Activated T-cell treated with anti-CD3 and anti-CD28 coated beads for 4 hours (primary cell): Measurements from ENCODE around the gene CEP170.

Experiments
- DNase-seq: peaks from one replicate; pipeline ENCODE4 v3.0.0-alpha.2; 2020

CEP170 gene

DNA sequence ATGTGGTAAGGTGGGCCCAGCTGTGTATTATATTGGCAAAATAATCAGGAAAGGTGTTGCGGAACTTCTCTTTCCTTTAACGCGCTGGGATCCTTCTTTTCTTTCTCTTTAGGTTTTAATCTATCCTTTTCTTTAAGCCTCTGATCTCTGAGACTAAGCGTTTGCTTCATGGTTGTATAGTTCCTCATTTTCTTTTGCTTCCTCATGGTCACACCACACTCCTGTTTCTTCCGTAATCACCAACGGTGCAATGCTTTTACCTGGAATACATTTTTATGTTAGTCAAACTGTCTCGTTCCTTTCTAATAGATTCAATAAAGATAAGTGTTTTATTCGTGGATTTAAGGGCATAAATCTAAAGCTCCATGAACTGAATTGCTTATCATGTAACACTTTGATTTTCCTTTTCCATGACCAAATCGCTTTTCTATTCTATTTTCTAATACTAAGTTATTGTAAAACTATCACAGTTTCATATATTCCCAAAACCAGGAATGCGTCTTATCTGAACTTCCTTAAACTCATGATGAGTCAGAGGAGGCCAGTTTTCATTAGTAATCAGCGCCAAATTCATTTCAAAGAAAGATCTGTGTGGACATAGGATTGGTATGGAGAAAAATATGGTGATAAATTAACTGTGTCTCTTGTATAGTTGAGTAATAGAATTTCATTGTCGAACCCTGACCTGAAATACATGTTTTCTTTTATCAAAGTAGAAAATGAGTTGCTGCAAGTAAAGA, 13.0 kb upstream of the CEP170 start:
- DNase-seq = no peak

DNA sequence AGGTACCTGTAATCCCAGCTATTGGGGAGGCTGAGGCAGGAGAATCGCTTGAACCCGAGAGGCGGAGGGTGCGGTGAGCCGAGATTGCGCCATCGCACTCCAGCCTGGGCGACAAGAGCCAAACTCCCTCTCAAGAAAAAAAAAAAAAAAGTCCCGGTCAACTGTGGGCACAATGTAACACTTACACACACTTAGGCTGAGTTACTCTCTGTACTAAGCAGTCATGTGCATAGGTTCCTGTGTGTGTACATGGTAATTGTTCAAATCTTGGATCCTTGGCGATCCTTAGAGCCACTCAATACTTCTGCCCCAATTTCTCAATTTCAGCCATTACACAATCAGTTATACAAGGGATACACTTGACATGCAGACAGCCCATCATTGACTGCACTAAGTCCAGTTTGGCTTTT, 12.4 kb upstream of the CEP170 start:
- DNase-seq = no peak

DNA sequence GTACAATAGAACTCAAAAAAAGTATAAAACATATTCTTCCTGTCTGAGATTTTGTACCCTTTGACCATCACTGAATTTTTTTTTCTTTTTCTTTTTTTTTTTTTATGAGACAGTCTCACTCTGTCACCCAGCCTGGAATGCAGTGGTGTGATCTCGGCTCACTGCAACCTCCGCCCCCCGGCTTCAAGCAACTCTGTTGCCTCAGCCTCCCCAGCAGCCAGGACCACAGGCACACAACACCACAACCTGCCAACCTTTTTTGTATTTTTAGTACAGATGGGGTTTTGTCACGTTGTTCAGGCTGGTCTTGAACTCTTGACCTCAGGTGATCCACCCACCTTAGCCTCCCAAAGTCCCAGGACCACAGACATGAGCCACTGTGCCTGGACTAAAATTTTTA, 11.2 kb upstream of the CEP170 start:
- no peak for DNase-seq

DNA sequence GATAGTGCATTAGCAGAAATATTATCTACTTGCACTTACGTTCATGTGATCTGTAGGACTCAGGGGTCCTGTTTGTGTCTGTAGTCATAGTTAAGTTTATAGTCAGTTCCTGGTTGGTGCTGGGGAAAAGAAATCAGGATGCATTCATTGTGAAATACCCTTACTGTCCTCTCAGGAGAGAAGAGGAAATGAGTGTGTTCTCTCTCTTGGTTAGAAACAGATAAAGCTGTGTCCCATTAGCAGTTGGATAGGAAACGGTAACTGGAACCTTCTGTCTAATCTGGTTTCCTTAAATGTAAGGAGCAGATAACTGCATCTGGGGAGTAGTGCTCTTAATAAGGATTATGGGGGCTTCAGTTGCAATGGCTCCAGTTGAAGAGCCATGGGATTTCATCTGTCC, 9.6 kb upstream of the CEP170 start:
- DNase-seq = no peak

DNA sequence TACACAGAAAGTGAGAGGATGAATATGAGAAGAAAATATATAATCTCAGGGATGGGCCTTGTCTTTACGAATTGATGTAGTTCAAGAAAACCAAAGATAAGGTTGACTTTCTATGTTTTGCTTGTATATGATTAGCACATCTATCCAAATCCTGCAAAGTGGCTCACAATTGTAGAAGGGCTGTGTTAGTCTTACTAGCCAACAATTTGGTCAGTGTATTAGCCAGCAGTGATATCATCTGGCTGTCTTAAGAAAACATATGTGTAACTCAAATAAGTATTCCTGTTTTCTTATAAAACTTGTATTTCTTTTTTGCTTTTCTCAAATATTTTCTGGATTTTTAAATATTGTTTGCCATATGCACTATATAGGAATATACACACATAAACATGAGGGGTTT, 6.3 kb upstream of the CEP170 start:
- DNase-seq = no peak

DNA sequence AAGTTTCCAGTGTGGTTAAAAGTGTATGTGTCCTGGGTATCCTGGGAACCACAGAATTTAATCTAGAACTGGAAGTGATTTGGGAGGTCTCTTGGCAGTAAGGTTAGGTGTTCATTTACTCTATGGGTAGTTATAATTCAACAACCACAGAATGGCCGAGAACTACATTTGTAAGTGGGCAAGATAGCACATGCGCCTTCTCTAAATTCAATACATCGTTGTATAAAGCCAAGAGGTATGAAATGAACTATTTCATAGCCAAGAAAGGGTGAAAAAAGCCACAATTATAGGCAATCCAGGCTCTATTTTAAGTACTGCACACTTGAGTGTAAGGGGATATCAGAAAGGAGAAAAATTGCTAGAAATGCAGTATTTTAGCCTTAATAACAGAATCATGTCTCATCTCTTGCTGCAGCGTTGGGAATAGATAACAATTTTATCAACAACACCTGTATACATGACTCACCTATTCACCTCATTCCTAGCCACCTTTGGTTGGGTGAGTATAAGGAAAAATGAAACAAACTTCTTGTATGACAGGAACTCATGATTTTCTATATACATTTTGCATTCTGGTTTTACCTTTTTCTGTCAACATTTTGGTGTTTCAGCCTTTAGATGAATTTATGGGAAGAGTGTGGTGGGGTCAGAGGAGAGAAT, 5.3 kb upstream of the CEP170 start:
- DNase-seq = no peak

DNA sequence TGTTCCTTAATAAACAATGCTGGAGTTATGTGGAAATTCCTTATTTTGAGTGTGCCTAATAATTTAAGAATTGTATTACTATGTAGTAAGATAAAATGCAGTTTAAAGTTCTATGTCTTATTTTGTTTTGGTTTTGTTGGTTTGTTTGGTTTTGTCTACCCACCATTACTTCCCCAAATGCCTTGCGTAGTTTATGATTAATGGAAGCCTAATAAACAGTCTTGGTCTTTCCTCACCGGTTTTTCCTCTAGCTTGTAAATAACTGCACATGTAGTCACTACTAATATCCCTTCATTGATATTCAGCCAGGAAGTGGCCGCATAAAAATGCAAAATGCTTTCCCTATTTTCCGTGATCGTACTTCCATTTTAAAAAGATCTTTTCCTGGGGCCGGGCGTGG, 3.6 kb upstream of the CEP170 start:
- DNase-seq = no peak

DNA sequence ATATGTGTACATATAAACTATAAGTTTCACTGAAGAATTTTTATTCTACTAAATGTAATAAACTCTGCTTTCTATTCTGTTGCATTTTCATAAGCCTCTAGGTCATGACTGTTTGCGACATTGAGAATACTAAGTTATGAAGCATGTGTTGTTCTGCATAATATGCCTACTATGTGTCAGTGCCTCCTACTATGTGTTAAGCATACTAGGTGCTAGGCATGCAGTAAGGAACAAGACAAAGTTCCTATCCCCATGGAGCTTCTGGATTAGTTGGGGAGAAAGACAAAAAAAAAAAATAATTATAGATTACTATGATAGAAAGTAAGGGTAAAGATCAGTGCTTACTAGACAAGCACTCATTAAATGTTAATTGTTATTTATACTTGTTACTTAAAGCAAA, 2.1 kb upstream of the CEP170 start:
- no peak for DNase-seq

DNA sequence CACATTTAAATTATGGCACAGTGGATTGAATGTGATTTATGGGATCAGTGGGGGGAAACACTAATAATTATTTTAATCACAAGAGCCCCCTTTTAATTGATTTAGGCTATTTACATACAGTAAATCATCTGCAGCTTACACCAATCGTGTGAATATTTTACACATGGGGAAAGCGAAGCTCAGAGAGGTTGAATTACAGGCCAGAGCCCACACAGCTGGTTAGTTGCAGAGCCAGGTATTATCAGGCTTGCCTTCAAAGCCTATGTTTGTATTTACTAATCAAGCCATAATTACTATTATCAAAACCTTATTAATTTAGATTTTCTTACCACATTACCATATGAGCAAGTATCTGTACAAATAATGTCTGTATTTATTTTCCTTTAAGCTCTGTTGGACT, 1.5 kb upstream of the CEP170 start:
- no peak for DNase-seq

DNA sequence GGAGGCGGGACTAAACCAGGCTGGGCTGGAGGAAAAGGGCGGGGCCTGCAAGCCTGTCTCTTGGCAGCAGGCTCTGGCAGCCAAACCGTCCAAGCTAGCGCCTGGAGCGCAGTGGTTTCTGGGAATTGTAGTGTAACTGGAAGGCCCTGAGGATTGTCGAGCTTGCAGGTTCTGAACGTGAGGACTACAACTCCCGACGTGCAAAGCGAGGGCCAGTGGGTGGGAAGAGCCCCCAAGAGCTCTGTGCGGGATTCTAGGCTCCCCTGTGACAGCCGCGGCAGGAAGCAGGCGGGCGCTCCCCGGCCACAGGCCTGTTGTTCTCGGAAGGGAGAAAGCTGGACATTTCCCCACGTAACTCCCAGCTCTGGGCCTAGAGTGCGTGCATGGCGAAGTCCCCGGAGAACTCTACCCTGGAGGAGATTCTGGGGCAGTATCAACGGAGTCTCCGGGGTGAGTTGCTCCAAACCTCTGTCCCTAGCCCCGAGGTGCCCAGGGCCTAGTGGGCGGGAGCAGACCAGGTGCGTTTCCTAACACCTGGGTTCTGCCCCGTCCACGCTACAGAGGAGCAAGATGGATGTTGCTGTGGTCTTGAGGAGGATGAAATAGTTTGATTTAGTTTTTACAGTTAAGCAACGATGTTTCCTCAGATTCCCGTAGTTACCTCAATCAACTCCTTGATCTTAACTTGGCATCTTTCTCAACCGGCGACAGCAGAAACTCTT, 871 bp upstream of the CEP170 start, which contains the start of gene SDCCAG8:
TSS of gene SDCCAG8 (plus strand) at position 251 of the 722 bp plus-strand sequence. CDS start at position 384, 133 bp downstream.
- DNase-seq = peak; percentile 90

DNA sequence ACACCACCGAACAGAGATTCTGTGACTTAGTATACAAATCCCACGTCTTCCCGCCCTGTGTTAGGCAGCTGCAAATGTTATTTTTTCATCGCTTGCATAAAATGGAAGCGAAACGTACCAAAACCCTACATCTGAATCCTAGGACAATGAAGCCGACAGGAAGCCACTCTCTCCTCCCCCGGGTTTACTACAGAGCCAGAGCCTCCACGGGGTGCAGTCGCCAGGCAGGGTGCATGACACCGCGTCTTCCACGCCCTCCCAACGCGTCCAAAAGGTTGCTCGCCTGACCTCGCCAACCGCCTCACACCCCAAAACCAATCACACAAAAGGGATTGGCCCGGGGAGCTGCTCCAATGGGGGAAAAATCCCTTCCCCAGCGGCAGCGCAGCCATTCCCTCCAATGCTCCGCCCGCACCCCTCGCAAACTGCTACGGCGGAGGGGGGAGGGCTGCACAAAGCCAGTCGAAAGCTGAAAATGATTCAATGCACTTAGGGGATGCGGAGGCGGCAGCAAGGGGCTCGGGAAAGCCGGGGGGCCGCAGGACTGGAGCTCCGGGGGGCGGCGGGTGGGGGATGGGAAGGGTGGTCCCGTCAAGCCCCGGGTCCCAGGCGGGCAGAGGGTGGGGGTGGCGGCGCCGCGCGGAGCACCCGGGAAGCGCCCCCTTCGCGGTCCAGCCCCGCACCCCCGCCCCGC, 701 bp downstream of the CEP170 start:
- peak; percentile 44 for DNase-seq

DNA sequence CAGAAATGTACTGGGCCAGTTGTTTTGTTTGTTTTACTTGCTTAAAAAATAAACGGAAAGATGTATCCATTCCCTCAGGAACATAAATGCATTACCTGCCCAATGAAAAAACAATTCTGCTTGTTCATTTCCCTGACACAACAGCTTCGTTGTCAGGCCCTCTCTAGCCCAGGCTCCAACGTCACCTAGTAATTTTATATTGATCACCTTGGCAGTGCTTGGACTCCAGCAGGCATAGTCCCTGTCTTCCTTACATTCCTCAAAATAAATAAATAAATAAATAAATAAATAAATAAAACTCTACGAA, 1.2 kb downstream of the CEP170 start:
- no peak for DNase-seq

DNA sequence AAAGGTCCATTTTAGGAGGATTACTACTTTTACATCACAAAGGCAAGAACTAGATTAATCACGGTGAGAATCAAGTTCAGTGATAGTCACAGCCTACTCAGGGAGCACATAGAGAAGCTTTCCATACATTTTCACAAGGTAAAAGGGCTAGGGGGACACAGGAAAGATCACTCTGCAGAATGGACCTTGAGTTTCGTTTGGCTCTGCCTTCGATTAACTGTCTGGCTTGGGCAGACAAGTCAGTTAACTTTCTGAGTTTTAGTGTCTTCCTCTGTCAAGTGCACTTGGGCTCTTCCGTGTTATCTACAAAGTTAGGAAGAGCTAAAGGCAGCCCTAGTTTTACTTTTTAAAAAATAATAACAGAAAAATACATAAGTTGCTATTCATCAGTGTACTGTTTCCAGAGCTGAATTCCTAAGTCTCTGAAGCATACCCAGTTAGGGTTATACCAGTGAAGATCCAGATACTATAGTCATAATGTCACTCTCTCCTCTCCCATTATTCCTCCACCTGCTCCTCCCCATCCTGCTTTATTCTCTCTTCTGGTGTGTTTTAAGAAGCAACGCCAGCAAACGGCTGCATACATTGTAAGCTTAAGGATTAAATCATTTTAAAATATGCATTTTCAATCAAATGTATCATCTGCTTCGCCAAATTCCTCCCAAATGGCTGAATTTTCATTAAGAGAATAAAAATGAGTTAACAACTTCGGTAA, 1.7 kb downstream of the CEP170 start:
- DNase-seq = no peak

DNA sequence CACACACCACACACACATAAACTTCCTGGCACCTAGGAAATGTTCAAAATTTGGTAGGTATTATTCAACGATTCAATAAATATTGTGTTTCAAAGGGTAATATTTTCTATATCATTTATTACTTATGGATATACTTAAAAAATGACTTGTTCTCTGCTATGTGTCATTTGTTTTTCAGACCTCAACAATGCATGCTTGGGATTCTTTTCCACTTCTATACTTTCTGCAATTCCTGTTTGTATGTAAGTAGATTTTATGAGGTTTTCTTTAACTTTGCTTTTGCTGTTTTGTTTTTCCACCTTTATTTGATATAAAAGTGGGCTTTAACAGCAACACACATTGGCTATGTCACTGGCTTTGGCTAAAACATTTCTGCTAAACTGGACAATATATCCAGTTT, 3.5 kb downstream of the CEP170 start:
- no peak for DNase-seq

DNA sequence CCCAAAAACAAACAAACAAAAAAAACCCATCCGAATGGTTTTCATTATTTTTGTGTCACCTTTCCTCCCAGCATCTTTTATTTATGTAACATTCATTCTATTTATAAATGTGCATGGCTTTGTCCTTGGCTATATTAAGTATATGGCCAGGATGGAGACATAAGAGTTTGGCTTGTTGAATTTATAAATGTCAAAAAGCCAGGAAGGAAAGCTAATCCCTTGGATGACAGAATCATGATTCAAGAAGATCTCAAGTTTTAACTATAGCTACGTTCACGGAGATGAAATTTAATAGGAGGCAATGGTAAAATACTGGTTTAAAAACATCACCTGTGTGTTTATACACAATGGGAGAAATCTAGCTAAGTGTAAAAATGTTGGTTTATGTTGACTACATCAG, 5.0 kb downstream of the CEP170 start:
- no peak for DNase-seq

DNA sequence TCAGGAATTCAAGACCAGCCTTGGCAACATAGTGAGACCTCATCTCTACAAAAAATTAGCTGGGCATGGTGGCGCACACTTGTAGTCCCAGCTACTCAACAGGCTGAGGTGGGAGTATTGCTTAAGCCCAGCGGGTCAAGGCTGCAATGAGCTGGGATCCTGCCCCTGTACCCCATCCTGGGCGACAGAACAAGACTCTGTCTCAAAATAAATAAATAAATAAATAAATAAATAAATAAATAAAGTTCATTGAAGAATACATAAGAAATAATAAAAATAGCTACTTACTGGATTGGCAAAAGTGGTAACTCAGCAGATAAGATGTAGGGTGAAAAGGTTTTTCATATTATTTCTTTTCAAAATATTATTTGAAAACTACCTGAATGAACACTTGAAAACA, 5.9 kb downstream of the CEP170 start:
- no peak for DNase-seq

DNA sequence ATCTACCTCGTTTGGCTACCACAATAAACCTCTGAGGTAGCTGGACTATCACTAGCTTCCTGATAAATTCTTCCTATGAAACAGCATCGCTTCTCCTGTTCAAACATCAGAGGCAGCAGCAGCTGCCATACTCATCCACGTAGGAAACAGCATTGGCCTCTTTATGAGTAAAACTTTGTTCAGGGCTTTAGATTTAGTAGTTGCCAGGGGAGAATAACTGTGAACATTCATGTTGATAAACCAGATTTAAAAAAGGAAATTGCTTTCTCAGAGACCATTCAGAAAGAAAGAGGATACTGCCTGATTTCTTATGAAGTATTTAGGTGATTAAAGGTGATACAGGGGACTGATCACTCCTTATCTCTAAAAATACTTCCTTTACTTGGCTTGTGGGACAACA, 7.2 kb downstream of the CEP170 start:
- no peak for DNase-seq

DNA sequence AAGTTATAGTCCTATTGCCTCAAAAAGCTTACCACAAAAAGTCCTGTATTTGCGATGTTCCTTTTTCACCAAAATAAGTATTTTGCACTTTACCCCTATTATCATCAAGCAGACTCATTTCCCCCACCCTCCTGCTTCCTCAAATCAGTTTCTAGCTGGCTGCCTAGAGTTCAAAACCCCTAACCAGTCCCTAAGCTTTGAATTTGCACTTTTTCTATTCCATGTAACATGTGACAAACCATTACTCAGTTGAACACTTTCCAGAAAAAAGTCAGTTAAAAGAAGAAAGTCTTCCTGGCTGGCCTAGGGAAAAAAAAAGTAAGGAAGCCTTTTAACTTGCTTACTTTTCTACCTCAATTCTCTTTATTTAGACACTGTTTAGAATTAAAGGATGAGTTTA, 8.2 kb downstream of the CEP170 start:
- no peak for DNase-seq

DNA sequence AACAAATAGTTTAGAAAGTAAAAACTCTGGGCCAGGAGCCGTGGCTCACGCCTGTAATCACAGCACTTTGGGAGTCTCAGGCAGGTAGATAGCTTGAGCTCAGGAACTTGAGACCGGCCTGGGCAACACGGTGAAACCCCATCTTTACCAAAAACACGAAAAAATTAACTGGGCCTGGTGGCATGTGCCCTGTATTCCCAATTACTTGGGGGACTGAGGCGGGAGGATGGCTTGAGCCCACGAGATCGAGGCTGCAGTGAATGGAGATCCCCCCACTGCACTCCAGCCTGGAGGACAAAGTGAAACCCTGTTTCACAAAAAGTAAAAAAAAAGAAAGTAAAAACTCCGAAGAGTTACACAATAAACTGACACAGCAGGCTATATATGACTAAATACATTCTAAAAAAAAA, 10.6 kb downstream of the CEP170 start:
- no peak for DNase-seq

DNA sequence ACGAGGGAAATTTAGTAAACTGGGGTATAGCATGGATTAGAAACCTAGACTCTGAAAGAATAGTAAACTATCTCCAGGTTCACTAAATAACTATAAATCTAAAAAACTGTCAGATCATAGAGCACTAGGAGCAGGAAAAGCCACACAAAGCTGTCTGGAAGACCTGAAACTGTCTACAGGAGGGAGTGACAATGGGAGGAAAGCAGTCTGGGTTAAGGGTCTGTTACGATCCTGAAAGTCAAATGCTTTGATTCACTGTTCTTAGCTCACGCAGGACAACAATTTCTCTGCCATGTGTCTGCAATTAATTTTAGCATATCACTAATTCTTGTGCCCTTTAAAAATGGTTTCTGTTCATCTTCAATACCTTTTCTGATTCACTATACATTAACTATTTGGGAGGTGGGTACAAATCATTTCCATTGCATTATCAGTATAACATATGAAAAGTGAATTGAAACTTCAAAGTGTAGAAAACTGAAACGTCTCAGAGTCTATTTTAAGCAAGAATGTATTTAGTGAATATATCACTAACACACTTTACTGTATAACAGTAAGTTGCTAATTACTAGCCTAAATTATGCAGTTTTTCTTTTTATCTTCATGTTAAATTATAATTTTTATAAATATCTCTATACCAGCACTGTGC, 18.4 kb downstream of the CEP170 start:
- no peak for DNase-seq

DNA sequence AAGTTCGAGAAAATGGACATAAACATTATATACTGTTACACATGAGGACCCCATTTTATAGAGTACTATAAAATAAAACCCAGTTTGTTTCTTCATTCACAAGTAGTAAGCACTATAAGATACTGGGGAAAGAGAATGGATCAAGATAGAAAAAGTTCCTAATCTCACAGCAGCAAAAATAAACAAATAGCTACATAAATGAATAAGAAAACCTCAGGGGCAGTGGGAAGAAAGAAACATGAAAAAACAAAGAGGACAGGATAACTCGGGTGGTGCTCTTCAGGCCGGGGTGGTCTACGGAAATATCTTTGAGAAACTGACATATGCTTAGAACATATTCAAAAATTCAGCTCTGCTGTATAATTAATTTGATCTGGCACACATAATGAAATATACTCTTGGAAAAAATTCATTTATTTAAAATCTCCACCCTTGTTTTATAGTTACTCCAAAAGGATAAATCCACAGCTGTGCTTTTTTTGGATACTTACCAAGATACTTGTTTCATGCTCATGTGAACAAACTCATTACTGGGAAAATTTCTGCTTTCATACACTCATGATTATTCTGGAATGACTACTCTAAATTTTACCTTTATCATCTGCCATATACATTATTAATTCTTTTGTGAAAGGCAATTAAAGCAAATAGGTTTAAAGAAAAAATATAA, 20.0 kb downstream of the CEP170 start:
- DNase-seq = no peak

DNA sequence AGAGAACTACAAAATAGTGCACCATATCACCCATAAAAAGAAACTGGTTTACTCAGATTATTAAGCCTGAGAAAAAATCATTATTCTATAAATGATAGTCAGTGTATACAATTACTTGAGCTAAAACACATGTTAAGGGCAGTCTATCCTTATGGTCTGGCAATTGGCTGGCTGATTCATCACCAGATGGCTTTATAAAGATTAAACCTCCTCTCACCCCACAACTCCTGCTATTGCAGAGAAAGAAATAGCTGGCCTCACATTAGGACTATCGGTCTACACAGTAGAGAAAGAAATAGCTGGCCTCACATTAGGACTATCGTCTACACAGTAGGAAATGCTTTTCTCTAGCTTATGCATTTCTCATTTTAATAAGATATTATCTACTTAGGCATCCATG, 21.2 kb downstream of the CEP170 start:
- DNase-seq = no peak
